NCI-H226 (cell line): ENCODE results near the gene GAS2L2.

Source experiments
- DNase-seq: peaks from one replicate; pipeline ENCODE4 v3.0.0-alpha.2; 2015

GAS2L2 gene

DNA sequence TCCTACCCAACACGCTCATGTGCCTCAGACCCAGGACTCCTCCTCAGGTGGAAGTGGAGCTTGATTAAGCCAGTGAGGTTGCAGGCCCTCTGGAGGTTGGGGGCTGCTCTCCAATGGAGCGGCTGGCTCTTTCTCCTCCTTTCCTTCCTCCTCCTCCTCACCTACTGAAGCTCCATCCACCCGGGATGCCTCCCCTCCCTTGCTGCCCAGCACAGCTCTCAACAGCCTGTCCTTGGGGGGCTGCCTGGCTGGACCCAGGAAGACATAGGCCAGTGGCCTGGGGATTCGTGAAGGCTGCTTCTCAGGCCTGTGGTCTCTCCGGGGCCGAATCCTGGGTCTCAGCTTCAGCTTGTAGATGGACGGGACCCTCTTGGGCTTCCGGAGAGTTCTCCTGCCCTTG is 8.2 kb downstream of the GAS2L2 start:
- DNase-seq = no peak

DNA sequence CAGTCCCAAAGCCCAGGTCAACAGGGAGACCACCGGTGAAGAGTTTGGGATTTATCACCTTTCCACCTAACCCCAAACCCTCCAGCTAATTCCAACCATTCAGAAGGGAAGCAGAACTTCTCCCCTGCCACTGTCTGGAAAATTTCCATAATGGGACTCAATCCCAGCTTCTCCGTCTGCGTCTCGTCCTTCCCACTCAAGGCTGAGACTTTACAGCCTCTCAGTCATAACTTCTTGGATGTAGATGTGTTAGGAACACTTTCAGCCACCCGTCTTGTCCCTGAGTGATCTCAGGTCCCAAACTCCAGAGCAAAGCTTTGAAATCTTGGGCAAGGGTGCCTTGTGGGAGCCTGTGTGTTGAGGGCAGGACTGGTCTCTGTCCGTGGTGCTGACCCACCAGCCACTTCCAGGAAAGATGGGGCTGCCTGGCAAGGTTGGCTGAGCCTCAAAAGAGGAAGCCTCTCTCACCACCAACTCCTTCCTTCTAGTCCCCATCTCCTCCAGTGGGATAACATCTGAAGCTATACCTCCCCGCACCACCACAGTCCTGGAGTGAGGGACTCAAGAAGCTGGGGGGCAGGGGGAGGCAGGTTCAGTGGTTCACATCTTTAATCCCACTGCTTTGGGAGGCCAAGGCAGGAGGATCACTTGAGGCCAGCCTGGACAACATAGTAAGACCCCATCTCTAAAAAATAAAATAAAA is 9.3 kb downstream of the GAS2L2 start:
- peak; percentile 15 for DNase-seq

DNA sequence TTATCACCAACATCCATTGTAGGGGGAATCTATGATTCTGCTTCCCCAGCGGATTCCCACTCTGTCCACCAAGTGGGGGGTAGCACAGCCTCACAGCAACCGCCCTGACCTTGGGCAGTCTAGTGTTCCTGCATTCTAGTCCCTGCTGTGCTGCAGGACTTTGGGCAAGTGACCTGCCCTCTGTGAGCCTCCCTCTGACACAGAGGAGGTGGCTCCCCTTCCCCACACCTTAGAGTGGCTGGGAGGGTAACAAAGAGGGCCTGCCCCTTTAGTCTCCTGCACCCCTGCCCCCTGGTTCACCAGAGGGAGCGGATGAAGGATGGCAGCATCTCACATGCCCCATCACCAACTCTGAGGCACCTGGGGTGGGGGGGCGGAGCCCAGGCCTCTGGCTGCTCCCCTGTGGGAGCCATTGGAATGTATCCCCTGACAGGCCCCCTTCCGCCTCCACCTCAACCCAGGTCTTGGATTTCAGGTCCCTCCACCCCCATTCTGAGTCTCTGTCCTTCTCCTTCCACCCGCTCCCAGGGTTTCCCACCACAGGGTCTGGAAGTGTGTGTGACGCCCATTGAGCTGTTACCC is 10.1 kb downstream of the GAS2L2 start:
- no peak for DNase-seq

DNA sequence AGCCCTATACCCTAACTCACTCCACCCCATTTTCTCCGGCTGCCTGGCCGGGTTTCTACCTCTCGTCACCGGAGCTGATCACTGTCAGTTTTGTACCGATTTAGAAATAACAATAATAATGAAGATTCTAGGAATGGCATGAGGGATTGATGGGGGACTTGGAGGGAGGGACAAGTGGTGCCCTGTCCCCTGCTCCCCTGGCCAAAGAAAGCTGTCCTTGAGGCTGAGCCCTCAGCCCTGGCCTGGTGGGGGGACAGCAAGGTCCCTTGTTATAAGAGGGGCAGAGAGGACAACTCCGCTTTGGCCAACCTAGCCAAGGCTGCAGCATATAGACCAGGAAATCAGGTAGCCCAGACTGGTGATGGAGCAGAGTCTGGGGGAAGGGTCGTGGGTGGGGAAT is 10.5 kb downstream of the GAS2L2 start:
- no peak for DNase-seq

DNA sequence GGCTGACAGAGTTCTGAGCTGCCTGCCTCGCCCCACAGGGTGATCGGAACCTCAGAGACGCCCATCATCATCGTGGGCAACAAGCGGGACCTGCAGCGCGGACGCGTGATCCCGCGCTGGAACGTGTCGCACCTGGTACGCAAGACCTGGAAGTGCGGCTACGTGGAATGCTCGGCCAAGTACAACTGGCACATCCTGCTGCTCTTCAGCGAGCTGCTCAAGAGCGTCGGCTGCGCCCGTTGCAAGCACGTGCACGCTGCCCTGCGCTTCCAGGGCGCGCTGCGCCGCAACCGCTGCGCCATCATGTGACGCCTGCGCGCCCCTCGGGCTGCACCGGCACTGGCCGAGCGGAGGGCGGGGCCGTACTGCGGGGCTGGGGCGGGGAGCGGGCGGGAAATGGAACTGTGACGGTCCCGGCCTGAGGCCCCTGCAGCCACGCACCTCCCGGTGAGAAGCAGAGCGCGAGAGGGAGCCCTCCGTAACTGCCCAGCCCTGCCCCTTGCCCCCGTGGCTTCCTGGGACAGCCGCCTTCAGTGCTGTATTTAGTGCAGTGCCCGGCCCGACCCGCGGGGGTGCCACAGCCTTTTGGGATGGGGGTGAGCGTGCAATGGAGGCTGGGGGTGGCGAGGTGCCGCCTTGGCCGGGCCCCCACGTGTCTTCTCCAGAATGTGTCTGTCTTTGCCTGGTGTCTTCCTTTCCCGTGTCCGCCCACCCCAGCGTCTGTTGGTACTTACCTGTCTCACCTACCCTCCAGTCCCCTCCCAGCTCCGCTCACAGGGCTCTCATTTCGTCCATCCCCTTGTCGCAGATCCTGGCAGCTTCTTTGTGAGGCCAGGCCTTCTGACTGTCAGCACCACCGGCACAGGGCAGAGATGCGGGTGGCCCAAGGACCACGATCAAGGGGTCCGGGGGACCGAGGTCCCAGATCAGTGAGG is 11.8 kb downstream of the GAS2L2 start:
- DNase-seq = no peak

DNA sequence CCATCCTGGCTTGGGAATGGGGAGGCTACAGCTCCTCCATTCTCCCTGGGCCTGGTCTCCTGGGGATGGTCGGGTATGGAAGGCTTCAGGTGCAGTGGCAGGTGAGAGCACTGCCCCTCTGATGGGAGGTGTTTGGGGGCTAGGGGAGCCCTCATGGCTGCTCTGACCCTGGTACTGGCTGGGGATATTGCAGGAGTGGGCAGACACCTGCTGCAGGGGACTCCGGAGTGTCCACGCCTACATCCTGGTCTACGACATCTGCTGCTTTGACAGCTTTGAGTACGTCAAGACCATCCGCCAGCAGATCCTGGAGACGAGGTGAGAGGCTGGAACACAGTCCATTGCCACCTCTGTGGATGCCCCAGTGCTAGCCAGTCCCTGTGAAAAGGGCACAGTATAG is 12.8 kb downstream of the GAS2L2 start:
- no peak for DNase-seq

DNA sequence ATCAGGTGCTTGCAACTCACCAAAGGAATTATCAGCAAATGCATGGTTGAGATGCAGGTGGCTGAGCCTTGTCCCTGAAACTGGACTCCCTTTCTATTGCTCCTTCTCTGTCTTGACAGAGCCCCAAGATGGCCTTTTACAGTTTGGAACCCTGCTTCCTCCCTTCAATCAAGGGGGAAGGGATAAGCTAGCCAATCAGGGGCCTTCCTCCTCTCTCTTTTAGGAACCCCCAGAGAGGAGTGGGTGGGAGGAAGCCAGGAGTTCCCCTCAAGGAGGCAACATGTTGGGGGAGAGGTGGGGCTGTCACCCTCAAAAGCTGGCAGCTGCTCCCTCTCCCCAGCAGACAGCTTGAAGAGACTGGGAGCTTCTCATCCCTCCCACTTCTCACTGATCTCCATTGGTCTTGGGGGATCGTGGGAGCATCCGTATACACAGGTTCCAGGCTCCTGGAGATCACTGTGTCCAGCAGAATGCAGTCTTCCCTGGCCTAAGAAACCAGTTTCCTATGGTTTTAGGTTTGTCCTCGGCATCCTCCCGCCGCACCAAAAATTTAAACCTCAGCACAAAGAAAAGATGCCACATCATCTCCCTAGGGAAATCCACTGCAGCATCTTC is 14.4 kb downstream of the GAS2L2 start:
- no peak for DNase-seq

DNA sequence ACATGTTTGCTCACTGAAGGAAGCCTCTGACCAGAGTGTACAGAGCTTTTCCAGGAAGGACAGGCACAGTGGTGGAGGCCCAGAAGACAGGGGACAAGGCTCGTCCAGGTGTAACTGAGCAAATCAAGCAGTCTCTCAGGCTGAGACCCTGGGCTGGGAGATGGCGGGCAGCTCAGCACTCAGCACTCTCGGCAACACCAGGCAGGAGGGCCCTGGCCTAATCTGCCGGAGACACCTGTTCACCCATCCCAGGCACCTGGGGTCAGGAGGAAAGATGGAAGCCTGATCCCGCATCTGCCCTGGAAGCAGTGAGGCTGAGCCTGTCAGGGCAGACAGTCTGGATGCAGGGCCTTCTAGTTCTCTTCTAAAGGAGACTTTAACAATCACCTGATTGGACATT is 16.8 kb downstream of the GAS2L2 start:
- DNase-seq = no peak

DNA sequence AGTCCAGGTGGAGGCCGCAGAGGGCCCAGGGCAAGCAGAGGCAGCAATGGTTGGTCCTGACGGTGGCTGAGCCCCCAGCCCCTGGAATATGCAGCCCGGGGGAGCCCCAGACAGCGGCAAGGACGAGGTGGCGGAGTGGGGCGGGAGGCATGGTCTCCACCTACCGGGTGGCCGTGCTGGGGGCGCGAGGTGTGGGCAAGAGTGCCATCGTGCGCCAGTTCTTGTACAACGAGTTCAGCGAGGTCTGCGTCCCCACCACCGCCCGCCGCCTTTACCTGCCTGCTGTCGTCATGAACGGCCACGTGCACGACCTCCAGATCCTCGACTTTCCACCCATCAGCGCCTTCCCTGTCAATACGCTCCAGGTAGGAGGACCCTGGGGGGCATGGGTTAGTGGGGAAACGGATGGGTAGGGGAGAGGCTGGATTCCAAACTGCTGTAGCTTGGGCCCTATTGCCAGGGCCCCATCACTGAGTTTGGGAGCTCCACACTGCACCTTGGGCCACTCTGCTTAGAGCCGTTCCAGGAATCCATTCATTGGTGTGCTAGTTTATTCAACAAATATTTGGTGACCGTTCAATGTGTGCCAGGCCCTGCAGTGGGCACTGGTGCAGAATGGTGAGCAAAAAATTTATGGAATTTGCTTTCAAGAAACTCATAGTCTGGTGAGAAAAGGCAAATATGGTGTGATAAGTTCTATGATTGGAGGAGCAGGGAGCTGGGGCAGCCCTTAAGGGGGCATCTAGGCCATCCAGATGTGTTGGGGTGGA is 17.8 kb downstream of the GAS2L2 start:
- no peak for DNase-seq

DNA sequence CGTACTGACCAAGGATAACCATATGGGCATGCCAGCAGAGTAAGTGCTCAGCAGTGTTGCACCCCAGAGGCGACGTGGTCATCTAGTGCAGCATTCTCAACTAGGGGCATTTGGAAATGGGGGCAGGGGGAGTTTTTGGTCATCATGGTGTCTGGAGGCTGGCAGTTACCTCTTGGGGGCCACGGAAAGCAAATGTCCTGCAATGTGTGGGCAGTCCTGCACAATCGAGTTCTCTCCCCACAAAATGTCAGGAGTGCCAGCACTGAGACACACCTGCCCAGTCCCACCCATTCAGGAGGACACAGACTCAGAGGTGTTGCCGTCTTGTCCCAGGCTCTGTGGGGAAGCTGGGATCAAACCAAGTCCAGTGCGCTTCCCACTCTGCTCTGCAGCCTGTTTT is 18.6 kb downstream of the GAS2L2 start:
- DNase-seq = no peak

DNA sequence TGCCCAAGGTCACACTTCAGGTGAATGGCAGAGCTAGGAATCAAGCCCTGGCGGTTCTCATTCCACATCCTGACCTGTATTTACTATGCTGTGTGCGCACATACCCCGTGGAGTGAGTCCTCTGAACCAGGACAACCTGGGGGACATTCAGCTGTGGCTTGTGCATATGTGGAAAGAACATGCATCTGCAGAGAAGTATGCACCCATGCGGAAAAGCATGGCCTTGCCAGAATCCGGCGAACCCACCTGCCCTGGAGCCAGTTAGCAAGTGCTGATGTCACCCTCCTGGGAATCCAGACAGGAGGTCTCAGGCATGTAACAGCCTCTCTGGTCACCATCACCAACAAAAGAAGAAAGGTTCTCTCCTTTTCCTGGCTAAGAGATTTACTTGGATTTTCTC is 19.7 kb downstream of the GAS2L2 start:
- DNase-seq = no peak

DNA sequence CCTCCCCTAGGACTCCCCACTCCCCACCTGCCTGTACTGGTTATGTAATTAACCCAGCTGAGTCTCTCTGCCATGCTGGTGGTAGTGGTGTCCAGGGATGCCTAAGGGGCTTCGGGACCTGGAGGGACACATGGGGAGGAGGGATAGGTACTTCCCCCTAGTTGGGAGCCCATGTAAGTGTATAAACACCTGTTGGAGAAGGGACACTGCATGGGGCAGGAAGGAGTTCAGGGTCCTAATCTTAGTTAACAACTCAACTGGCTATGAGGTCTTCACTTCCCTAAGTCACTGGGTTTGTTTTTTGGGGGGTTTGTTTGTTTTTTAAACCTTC is 20.3 kb downstream of the GAS2L2 start:
- DNase-seq = no peak

DNA sequence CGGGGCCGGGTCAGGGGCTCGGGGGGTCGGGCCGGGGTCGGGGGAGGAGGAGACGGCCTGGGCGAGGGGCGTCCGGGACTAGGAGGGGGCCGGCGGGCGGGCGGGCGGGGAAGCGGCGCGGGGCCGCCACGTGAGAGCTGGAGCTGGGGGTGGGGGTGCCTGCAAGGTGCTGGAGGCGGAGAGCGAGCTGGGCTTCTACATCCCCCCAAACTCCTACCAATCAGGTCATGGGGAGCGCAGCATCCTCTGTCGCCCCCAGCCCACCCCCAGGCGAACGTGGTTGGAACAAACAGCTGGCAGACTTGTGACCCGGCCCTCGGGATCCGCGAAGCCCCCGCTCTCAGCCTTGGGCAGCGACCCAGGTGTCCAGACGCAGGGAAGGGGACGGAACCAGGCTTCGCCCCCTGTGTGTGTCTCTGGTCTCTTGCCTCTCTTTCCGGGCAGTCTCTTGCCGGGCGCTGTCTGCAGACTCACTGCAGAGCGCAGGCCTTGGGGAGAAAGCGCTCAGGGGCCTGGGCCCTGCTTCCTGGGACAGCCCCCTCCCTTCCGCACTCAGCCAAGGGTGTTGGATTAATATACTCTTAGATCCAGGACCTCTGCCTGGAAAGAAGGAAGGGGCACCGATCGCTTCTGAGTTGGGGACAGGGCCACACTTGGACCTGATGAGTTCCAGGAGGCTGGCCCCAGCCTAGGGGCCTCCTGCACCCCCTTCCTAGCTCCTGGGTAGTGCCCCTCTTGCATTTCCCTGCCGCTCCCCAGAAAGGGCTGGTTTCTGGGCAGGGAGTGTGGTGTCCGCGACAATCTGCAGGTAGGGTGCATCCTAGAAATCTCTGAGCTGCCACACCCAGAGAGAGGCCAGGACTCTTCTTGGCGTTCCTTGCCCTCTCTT is 20.9 kb downstream of the GAS2L2 start:
- DNase-seq = no peak

DNA sequence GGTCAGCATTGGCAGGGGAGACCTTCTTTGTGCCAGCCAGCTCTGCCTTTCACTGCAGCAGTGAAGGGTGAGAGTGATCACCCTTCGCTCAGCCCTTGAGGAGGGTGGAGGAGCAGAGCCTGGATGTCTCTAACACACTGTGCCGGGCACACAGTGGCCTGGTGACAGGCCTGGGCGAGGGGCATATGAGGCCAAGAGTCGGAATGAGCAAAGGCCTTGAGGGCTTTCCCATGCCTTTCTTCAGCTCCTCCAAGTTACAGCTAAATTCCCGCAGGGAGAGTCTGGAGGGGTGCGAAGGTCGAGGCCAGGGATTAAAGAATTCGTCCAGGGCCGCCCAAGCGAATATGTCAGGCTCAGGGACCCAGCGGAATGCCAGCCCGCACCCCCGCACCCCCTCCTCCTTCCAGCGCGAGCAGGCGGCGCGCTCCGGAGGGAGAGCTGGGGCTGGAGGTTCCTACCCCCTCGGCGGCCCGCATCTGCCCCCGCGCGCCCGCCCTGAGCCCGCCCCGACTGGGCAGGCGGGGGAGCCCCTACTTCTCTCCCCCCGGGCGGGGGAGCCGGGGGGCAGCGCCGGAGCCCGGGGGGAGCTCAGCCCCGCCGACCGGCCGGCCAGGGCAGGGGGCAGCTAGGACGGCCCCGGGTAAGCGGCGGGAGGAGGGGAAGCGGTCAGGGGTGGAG is 21.7 kb downstream of the GAS2L2 start, which contains the start of gene RASL10B:
Gene RASL10B (plus strand): TSS at position 401 of the 678 bp plus-strand sequence. CDS start 3,546 bp downstream, outside the sequence.
- peak; percentile 32 for DNase-seq

DNA sequence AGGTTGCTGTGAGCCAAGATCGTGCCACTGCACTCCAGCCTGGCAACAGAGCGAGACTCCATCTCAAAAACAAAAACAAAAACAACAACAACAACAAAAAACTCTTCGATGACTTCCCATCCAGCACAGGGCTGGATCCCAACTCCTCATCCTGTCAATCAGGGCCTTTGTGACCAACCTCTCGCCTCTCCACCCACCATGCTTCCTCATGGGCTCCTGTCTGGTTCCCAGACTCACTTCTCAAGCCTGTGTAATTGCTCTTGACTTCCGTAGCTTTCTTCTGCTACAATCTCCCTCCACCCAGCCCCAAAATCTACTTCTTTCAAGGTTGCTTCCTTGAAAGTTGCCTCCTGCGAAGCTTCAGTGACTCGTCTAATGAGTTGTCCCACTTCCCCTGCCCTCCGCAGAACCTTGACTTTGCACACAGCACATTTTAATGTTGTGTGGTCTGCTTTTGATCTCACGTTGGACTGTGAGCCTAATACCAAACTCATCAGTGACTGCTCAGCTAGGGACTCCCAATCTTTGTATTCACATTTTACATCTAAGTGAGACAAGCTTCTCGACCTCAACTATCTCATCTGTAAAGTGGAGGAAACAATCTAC is 22.5 kb downstream of the GAS2L2 start:
- DNase-seq = no peak

DNA sequence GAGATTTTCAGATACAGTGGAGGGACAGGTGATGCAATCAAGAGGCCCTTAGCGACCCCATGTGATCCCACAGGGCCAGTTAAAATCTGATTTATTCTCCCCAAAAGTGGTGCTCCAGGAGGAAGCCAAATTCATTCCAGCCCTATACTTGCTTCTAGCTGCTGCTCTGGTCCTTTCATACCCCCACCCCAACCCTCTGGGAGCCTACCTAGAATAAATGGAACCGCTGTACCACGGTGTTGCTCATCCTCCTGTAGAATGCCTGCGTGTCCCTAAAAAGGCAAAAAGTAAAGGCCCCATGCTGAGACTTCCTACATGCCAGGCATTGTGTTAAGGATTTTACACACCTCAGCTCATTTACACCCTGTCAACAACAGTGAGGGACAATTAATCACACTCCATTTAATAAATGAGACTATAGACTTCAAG is 23.6 kb downstream of the GAS2L2 start:
- no peak for DNase-seq

DNA sequence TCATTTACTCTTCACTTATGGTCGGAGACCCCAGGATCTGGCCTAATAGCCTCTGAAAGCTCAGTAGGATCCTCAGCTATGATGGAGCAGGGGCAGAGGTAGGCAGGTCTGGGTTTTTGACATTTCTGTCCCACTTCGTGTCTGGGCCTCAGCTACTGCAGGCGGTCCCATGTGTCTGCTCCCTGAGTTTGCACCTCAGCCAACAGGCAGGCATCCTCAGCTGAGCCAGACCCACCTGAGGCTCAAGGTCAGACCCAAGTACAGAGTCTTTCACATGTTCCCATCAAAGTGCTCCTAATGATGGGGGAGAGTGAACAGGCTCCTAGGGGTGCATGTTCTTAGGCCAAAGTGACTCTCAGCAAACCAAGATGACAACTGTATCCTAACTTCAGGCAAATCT is 24.5 kb downstream of the GAS2L2 start:
- DNase-seq = no peak

DNA sequence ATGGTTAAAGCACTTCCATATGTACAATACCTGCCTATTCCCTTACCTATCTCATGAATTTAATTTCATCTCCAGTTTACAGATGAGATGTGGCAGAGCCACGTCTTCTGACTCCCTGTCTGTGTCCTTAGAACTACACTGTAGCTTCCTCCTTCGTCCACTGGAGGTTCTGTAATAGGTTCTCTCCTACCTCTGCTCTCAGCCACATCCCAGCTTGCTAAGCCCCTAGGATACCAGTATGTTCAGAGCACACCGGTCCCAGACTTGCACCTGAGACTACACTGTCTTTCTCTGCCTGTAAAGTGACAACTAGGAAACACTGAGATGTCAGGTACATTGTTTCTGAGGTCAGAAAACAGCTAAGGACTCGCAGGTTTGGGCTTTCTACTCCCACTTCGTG is 25.4 kb downstream of the GAS2L2 start:
- no peak for DNase-seq

DNA sequence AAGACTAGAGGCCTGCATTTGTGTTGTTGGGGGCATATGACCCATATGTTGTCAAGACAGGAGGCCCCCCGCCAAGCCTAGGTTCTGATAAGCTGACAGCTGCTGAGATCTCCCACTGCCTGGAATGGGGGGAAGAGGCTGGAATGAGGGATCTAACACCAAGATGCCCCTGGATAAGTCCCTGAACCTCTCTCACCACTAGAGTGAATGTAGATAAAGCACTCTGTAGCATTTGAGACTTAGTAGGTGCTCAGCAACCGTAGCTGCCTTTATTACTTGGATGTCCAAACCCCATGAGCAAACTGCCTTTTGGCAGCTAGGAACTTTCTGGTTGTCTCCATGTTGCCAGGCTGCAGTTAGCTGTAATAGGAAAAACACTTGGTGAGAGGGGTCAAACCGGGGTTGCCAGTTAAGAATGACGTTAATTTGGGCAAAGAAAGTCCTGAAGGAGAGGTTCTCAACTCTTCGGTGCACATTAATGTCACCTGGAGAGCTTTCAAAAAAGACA is 26.0 kb downstream of the GAS2L2 start:
- DNase-seq = no peak
